HG02759 (cell line): ENCODE data around the gene PIK3CG.
"Not testable (repeated sequence)": the region's sequence is repeated elsewhere in the genome, so short reads cannot be mapped to it uniquely, and the experiment has no call there.

ENCODE experiments used
- ATAC-seq: cut with Tn5 transposase; IDR thresholded peaks from one replicate; pipeline ENCODE4 v1.9.1; 2021; ENCODE audit warnings: mild to moderate bottlenecking, moderate library complexity; ENCODE audit not compliant: unreplicated experiment

PIK3CG gene

GRCh38 chr7:106936236-106936635 is 71.2 kb downstream of the PIK3CG start:
- no peak for ATAC-seq

GRCh38 chr7:106938122-106938521 is 73.0 kb downstream of the PIK3CG start:
- not testable (repeated sequence) for ATAC-seq

DNA sequence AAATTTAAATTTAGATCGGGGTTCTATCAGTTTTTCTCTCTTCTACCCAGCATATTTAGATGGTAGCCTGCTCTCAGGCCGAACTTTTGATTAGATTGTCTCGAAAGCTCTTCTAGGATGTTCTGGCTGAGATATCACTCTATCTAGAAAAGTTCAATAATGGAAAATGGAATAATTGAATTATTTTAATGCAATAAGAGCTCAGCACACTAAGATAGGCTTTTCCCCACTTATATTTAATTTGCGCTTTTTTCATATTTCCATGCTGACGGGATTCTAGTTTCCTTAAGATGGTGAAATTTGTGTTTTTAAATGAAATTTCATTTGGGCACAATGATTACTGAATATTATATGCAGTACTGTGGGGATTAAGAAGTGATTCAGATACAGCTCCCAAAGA is 73.7 kb downstream of the PIK3CG start:
- ATAC-seq, result no peak

DNA sequence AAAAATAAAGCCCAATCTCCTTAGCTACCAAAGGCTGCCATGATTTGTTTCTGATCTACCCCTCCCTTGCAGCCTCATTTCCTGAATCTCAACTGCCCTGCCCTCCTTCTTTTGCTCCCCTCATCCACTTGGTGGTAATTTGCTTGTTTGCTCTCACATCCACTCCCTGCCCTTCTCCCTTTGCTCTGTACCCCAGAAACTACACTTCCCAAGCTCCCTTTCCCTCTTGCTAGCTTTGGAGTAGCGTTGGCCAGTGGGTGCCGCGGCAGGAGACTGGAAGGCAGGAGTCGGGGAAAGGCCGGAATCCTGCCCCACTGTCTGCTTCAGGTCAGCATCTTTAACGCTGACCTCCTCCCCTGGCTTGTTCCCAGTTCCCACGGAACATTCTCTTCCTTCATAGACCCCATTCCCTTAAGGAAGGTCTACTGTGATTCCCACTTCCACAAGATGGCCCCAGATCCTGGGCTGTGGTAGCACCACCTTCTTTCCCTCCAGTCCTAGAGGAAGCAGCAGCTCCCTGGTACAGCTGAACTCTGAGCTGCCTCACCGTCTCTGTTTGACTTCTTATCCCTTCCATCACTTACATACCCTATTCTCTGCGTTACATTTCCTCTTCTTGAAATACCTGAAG is 79.1 kb downstream of the PIK3CG start:
- no peak for ATAC-seq

GRCh38 chr7:106947244-106947728 is 82.2 kb downstream of the PIK3CG start:
- peak; percentile 59 for ATAC-seq

DNA sequence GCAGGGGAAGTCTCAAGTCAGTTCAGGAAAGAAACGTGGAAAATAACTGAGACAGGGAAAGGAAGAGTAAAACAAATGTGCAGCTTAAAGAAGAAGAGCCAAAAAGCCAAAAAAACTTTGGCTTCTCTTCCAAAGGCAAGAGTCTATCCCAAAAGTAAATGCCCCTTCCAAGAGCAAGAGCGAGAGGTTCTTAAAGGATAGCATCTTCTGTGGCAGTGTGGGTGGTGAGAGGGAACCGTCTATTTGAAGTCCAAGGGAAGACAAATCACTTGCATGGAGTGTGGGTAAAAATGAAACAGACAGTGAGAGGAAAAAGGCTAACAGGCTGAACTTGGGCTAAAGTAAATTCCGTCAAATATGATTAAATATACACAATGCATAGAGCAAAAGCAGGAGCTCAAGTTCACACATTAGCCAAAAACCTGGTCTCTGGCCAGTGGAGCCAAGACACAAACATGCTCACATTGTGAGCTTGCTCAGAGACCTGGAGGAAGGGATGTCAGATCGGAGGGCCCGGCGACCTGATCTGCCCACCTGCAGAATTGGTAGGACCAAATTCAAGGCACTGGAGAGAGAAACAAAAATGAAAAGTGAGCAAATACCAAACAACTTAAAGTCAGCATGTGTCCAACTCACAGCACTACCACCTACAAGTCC is 87.0 kb downstream of the PIK3CG start:
- ATAC-seq, result no peak

- ATAC-seq, result no peak
Measured at GRCh38 chr7:106952658-106953231, 87.7 kb downstream of the PIK3CG start.

DNA sequence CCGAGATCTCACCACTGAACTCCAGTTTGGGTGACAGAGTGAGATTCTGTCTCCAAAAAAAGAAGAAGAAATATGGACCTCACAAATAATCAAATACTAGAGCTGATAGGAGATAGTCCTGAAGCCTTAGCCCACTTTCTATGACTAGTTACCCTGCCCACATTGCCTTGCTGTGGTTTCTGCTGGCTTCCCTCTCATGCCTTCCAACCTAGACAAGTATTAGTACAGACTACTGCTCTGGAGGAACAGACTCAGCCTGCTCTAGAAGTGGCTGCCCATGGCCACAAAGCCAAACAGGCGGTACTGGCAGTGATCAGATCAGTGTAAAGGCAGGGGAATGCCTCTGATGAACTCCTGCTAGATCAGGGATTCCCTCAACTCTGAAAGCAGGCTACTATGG is 89.8 kb downstream of the PIK3CG start:
- no peak for ATAC-seq

GRCh38 chr7:106955857-106956256 is 90.8 kb downstream of the PIK3CG start:
- not testable (repeated sequence) for ATAC-seq
